DOHH2 (cell line): Measurements from ENCODE around the gene SORT1.

Experiments
- H3F3A ChIP-seq: fragments of 200-600 bp; sonication (generic), shearing (Covaris generic); 2 replicates; pipeline ENCODE4 v1.6.0; 2016; ENCODE audit warnings: antibody characterized with exemption, mild to moderate bottlenecking; ENCODE audit not compliant: control insufficient read depth, insufficient read depth
- H3K27ac ChIP-seq: fragments of 200-600 bp; sonication (generic); 2 replicates; pipeline ENCODE4 v1.5.1; 2014; ENCODE audit warnings: low read depth, mild to moderate bottlenecking, low read length, moderate library complexity
- H3K27me3 ChIP-seq: fragments of 200-600 bp; sonication (generic); 2 replicates; pipeline ENCODE4 v1.6.1; 2014; ENCODE audit warnings: mild to moderate bottlenecking, low read length, mixed read lengths; ENCODE audit not compliant: control insufficient read depth
- H3K36me3 ChIP-seq: fragments of 200-600 bp; sonication (generic); 2 replicates; pipeline ENCODE4 v1.6.1; 2014; ENCODE audit warnings: mild to moderate bottlenecking, low read length, moderate library complexity, mixed read lengths; ENCODE audit not compliant: control insufficient read depth
- H3K4me1 ChIP-seq: fragments of 200-600 bp; sonication (generic); 2 replicates; pipeline ENCODE4 v1.6.1; 2014; ENCODE audit warnings: mild to moderate bottlenecking, low read length, mixed read lengths; ENCODE audit not compliant: control insufficient read depth
- H3K4me2 ChIP-seq: fragments of 200-600 bp; sonication (generic); 2 replicates; pipeline ENCODE4 v1.6.0; 2014; ENCODE audit warnings: mild to moderate bottlenecking, low read length, moderate library complexity
- H3K4me3 ChIP-seq: fragments of 200-600 bp; sonication (generic); 2 replicates; pipeline ENCODE4 v1.5.1; 2014; ENCODE audit warnings: mild to moderate bottlenecking, low read length, mixed read lengths
- H3K79me2 ChIP-seq: fragments of 200-600 bp; sonication (generic); 2 replicates; pipeline ENCODE4 v1.6.1; 2014; ENCODE audit warnings: mild to moderate bottlenecking, low read length, mixed read lengths; ENCODE audit not compliant: control insufficient read depth
- H3K9me2 ChIP-seq: fragments of 200-600 bp; sonication (generic); replicated peaks from 2 replicates; pipeline ENCODE4 v1.6.1; 2014; ENCODE audit warnings: mild to moderate bottlenecking, low read length, mixed read lengths; ENCODE audit not compliant: control insufficient read depth
- H3K9me3 ChIP-seq: fragments of 200-600 bp; sonication (generic); 2 replicates; pipeline ENCODE4 v1.6.1; 2014; ENCODE audit warnings: antibody characterized with exemption, low read length, mixed read lengths; ENCODE audit not compliant: control insufficient read depth, insufficient read depth
- H4K20me1 ChIP-seq: fragments of 200-600 bp; sonication (generic); 2 replicates; pipeline ENCODE4 v1.6.0; 2014; ENCODE audit warnings: low read depth, mild to moderate bottlenecking, antibody characterized with exemption, low read length, moderate library complexity; ENCODE audit not compliant: control insufficient read depth, insufficient read depth
- EZH2phosphoT487 ChIP-seq: fragments of 200-600 bp; sonication (generic); IDR thresholded peaks from 2 replicates; pipeline ENCODE4 v1.6.1; 2017; ENCODE audit warnings: borderline replicate concordance, mild to moderate bottlenecking, antibody characterized with exemption, low read length, moderate library complexity, mixed read lengths
- TF ChIP-seq, protein P1 (sequence below): fragments of 200-600 bp; sonication (generic); IDR thresholded peaks from one replicate; pipeline ENCODE4 v1.5.1; 2014; ENCODE audit warnings: antibody characterized with exemption, mild to moderate bottlenecking, low read depth, low read length; ENCODE audit not compliant: poor library complexity, severe bottlenecking

The SORT1 gene

GRCh38 chr1:109389638-109390341 is 7.9 kb downstream of the SORT1 start:
- no peak for TF ChIP-seq EZH2phosphoT487
- TF ChIP-seq, protein P1, sequence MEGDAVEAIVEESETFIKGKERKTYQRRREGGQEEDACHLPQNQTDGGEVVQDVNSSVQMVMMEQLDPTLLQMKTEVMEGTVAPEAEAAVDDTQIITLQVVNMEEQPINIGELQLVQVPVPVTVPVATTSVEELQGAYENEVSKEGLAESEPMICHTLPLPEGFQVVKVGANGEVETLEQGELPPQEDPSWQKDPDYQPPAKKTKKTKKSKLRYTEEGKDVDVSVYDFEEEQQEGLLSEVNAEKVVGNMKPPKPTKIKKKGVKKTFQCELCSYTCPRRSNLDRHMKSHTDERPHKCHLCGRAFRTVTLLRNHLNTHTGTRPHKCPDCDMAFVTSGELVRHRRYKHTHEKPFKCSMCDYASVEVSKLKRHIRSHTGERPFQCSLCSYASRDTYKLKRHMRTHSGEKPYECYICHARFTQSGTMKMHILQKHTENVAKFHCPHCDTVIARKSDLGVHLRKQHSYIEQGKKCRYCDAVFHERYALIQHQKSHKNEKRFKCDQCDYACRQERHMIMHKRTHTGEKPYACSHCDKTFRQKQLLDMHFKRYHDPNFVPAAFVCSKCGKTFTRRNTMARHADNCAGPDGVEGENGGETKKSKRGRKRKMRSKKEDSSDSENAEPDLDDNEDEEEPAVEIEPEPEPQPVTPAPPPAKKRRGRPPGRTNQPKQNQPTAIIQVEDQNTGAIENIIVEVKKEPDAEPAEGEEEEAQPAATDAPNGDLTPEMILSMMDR, result no peak
- Histone ChIP-seq H3K79me2 (peaks cover 55% of the 10 kb centered on the region), H3K9me3 (no peaks in the 10 kb centered on the region), H3K4me2 (no peak overlapping the region), H3F3A (peaks cover 10% of the 10 kb centered on the region; the same call in 1 of the 2 replicates), H3K27me3 (no peaks in the 10 kb centered on the region), H3K9me2 (no peaks in the 10 kb centered on the region), H3K4me3 (no peak overlapping the region), H3K27ac (no peak overlapping the region), H4K20me1 (no peaks in the 10 kb centered on the region), H3K4me1 (peaks cover 52% of the 10 kb centered on the region), H3K36me3 (no peaks in the 10 kb centered on the region)

DNA sequence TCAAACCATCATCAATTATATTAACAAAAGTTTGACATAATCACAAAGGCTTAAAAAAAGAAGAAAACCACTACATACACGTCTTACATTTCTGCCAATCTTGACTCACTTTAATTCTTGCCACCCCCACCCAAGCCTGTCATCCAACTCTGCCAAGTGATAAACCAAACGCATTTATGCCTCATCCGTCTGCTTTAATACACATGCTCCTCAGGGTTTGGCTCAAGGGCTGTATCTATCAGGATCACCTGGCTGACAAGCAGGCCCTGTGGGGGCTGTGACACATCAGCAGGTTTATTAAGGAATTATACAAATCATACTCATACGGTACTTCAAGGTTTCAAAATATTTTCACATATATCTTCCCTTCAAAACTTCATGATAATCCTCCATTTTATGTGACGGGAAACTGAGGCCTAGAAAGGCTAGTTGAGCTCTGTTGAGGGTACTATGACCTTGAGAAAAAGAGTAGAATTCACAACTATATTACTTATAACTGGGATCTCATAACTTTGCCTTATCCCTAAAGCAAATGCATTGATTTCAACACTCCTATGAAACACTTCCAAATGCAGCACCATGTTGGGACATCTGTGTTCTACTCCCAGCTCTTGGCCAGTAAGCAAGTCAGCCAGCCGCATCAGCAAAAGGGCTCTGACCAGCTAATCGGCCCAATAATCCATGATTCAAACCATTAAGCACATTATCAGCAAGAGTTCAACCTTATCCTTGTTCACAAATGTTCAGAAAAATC is 8.7 kb downstream of the SORT1 start:
- Histone ChIP-seq H3K27ac (no peak overlapping the region), H3K9me3 (no peaks in the 10 kb centered on the region), H3K27me3 (no peaks in the 10 kb centered on the region), H3K9me2 (no peaks in the 10 kb centered on the region), H4K20me1 (no peaks in the 10 kb centered on the region), H3F3A (peaks cover 6% of the 10 kb centered on the region; the same call in 1 of the 2 replicates), H3K4me3 (no peak overlapping the region), H3K36me3 (no peaks in the 10 kb centered on the region), H3K4me2 (no peak overlapping the region), H3K79me2 (peaks cover 51% of the 10 kb centered on the region), H3K4me1 (peaks cover 47% of the 10 kb centered on the region)
- TF ChIP-seq, protein P1, result no peak
- no peak for TF ChIP-seq EZH2phosphoT487

DNA sequence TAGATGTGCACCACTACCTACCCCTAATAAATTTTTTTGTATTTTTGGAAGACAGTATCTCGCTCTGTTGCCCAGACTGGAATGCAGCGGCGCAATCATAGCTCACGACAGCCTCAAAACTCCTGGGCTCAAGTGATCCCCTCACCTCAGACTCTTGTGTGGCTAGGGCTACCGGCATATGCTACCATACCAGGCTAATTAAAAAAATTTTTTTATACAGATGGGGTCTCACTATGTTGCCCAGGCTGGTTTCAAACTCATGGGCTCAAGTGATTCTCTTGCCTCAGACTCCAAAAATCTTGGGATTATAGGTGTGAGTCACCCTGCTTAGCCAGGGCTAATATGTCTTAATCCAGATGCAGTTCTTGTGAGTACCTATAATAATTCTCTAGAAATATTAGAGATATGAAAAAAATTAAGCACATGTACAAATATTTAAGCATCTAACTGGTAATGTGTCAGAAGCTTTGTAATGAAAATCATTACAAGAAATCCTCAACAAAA is 9.5 kb downstream of the SORT1 start:
- Histone ChIP-seq H3K9me2 (no peaks in the 10 kb centered on the region), H3K4me2 (no peak overlapping the region), H3K79me2 (peaks cover 47% of the 10 kb centered on the region), H3K36me3 (no peaks in the 10 kb centered on the region), H3K27ac (no peak overlapping the region), H3K27me3 (no peaks in the 10 kb centered on the region), H4K20me1 (no peaks in the 10 kb centered on the region), H3K9me3 (no peaks in the 10 kb centered on the region), H3K4me3 (no peak overlapping the region), H3K4me1 (peaks cover 41% of the 10 kb centered on the region), H3F3A (peaks cover 3% of the 10 kb centered on the region; the same call in 1 of the 2 replicates)
- TF ChIP-seq, protein P1, result no peak
- TF ChIP-seq EZH2phosphoT487, result no peak
